MCF 10A (cell line): ENCODE data around the gene TMEM218. TPM values are rescaled to one million over a fixed set of nuclear protein-coding genes. Genes with fewer than 3 reads are reported as not detected.
A peak's percentile ranks its signal among the peaks of the same experiment; 100 is the strongest.

Experiments used
- BruUV-seq: library from RNA; stranded (reverse); fragments of 400-500 nt; replicated peaks from 2 replicates; lab custom pipeline; 2021; lab: Mats Ljungman, UMichigan
- CTCF ChIA-PET: fragments of 300-600 bp; sonication (Branson Sonifier 250); formaldehyde crosslinking; extraction: SDS; loops from one replicate; lab custom pipeline; 2021; ENCODE audit warnings: antibody characterized with exemption, inconsistent platforms; lab: Yijun Ruan, JAX
- POLR2A ChIA-PET: fragments of 300-600, 350-650 bp; sonication (Branson Sonifier 250); formaldehyde crosslinking; extraction: SDS; loops from one replicate; lab custom pipeline; 2020; ENCODE audit warnings: antibody characterized with exemption, inconsistent platforms; lab: Yijun Ruan, JAX
- DNase-seq: peaks from one replicate; pipeline ENCODE4 v3.0.0-alpha.2; 2018; ENCODE audit not compliant: unreplicated experiment
- H3K27ac Mint-ChIP-seq: one replicate; pipeline ENCODE4 v1.8.0; 2022; ENCODE audit warnings: mild to moderate bottlenecking, low read depth, mixed read lengths; ENCODE audit not compliant: unreplicated experiment
- H3K27me3 Mint-ChIP-seq: one replicate; pipeline ENCODE4 v1.8.0; 2022; ENCODE audit warnings: mixed read lengths; ENCODE audit not compliant: insufficient read depth, unreplicated experiment
- H3K36me3 Mint-ChIP-seq: one replicate; pipeline ENCODE4 v1.8.0; 2022; ENCODE audit warnings: mild to moderate bottlenecking, moderate library complexity, mixed read lengths; ENCODE audit not compliant: insufficient read depth, unreplicated experiment
- H3K4me1 Mint-ChIP-seq: one replicate; pipeline ENCODE4 v1.8.0; 2022; ENCODE audit warnings: mixed read lengths; ENCODE audit not compliant: insufficient read depth, unreplicated experiment
- H3K4me3 Mint-ChIP-seq: one replicate; pipeline ENCODE4 v1.8.0; 2022; ENCODE audit warnings: mild to moderate bottlenecking, moderate library complexity, mixed read lengths; ENCODE audit not compliant: unreplicated experiment
- H3K9me3 Mint-ChIP-seq: one replicate; pipeline ENCODE4 v1.8.0; 2022; ENCODE audit warnings: mixed read lengths; ENCODE audit not compliant: unreplicated experiment
- intact Hi-C: fragments of 100-400 bp; cut with micrococcal nuclease; formaldehyde crosslinking; loops from 2 replicates; pipeline ENCODE4 v1.14.1; 2022
- total RNA-seq: library from RNA; stranded (reverse); gene quantifications from 2 replicates; pipeline ENCODE4 v1.2.3, GENCODE V29; 2022
- TF ChIP-seq, protein P1 (sequence below): fragments of 200-600 bp; IDR thresholded peaks from one replicate; pipeline ENCODE4 v1.8.0; 2022; ENCODE audit warnings: antibody characterized with exemption, mild to moderate bottlenecking; ENCODE audit not compliant: unreplicated experiment

TMEM218 gene
- total RNA-seq, 1 experiment from 2014 or later = 21.1 TPM

DNA sequence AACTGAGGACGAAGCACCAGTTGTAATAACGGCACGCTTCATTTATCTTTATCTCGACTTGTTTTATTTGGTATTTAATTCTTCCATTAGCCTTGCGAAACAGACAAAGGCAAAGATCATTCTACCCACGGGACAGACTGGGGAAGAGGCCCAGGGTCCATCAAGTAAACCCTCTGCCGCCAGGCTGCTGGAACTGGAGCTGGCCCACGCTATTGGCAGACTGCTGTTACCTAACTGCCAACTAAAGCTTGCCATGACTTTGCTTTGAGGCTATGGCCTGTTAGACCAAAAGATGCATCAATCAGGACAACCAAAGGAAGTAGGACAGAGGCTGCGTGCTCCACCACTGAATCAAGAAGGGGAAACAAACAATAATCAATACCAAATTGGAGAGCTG, 780 bp upstream of the TMEM218 start:
- TF ChIP-seq, protein P1, sequence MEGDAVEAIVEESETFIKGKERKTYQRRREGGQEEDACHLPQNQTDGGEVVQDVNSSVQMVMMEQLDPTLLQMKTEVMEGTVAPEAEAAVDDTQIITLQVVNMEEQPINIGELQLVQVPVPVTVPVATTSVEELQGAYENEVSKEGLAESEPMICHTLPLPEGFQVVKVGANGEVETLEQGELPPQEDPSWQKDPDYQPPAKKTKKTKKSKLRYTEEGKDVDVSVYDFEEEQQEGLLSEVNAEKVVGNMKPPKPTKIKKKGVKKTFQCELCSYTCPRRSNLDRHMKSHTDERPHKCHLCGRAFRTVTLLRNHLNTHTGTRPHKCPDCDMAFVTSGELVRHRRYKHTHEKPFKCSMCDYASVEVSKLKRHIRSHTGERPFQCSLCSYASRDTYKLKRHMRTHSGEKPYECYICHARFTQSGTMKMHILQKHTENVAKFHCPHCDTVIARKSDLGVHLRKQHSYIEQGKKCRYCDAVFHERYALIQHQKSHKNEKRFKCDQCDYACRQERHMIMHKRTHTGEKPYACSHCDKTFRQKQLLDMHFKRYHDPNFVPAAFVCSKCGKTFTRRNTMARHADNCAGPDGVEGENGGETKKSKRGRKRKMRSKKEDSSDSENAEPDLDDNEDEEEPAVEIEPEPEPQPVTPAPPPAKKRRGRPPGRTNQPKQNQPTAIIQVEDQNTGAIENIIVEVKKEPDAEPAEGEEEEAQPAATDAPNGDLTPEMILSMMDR = no peak
- POLR2A ChIA-PET = interaction anchor here (0.6 to 2.9 kb wide), 18 partner anchors 9 to 895 kb away, joined by 3 to 15 read pairs (median 4); partner anchors contain the start of gene CCDC15
- H3K4me1 Mint-ChIP-seq = peaks cover 5% of the 10 kb centered on the region
- H3K4me3 Mint-ChIP-seq = peak overlapping the region; percentile 98
- TSS peak; percentile 85 for BruUV-seq
- no peak for DNase-seq
- peak overlapping the region; percentile 96 for H3K27ac Mint-ChIP-seq
- H3K36me3 Mint-ChIP-seq = no peaks in the 10 kb centered on the region
- no peaks in the 10 kb centered on the region for H3K27me3 Mint-ChIP-seq
- H3K9me3 Mint-ChIP-seq = peaks cover 8% of the 10 kb centered on the region
- intact Hi-C loops = loop anchor here (5.0 kb wide), 1 partner anchor 50 kb away; the partner anchor contains the start of gene SLC37A2
- CTCF ChIA-PET = interaction anchor here (0.6 to 4.6 kb wide), 12 partner anchors 12 to 319 kb away, joined by 3 to 37 read pairs (median 4); no protein-coding TSS in a partner anchor

DNA sequence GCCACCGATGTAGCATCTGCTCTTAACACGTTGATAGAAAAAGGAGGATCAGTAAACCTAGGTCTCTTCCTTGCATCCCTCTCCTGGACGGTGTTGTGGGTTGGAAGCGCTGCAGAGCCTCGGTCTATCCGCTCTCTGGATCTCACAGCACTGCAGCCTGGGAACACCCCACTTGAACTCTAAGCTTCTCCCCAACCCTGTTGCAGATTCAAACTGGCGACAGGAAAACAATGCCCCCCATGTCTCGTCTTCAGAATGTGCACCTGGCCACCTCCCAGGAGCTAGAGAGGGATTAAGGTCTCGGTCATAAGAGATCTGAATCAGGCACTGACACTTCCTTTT, 454 bp downstream of the TMEM218 start:
- intact Hi-C loops = loop anchor here (5.0 kb wide), 1 partner anchor 49 kb away; the partner anchor contains the start of gene SLC37A2
- peaks cover 8% of the 10 kb centered on the region for H3K9me3 Mint-ChIP-seq
- H3K27ac Mint-ChIP-seq = peak overlapping the region; percentile 96
- peak; percentile 21 for DNase-seq
- ChIA-PET CTCF (interaction anchor here (0.7 to 4.6 kb wide), 14 partner anchors 9 to 316 kb away, joined by 3 to 37 read pairs (median 6); partner anchors contain the start of gene SLC37A2), POLR2A (interaction anchor here (0.6 to 2.9 kb wide), 10 partner anchors 8 to 1158 kb away, joined by 3 to 15 read pairs (median 4); partner anchors contain the start of genes CCDC15, FOXRED1 and SRPRA)
- TF ChIP-seq, protein P1 = no peak
- peak overlapping the region; percentile 98 for H3K4me3 Mint-ChIP-seq
- no peaks in the 10 kb centered on the region for H3K27me3 Mint-ChIP-seq
- no peaks in the 10 kb centered on the region for H3K36me3 Mint-ChIP-seq
- peaks cover 8% of the 10 kb centered on the region for H3K4me1 Mint-ChIP-seq
- BruUV-seq = TSS peak; percentile 41

DNA sequence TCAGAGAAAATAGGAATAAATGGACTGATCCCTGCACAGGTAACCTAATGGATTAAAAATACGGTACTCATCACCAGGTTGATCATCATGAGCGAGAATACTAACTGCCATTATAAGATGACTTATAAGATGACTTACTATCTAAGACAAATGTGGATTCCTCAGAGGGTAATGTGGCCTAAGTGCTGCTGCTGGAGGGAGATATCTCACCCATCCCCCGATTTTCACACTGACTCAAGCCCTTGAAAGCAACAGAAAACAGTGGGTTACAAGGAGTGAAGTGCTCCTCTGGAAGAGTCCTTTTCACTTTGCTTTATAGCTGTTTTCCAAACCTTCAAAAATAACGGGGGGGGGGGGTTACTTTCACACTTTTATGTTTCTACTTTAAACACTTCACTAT, 920 bp downstream of the TMEM218 start:
- POLR2A ChIA-PET = interaction anchor here (0.6 to 2.9 kb wide), 11 partner anchors 8 to 1158 kb away, joined by 3 to 15 read pairs (median 4); partner anchors contain the start of genes CCDC15, FOXRED1 and SRPRA
- TF ChIP-seq, protein P1 = no peak
- no peak for DNase-seq
- Mint-ChIP-seq H3K4me1 (peaks cover 13% of the 10 kb centered on the region), H3K4me3 (peak overlapping the region; percentile 98), H3K9me3 (peaks cover 8% of the 10 kb centered on the region), H3K36me3 (peaks cover 3% of the 10 kb centered on the region), H3K27me3 (no peaks in the 10 kb centered on the region), H3K27ac (peak overlapping the region; percentile 96)
- CTCF ChIA-PET = interaction anchor here (0.8 to 4.6 kb wide), 9 partner anchors 19 to 295 kb away, joined by 3 to 37 read pairs (median 6); partner anchors contain the start of gene SLC37A2
- no TSS peak for BruUV-seq
- intact Hi-C loops = loop anchor here (5.0 kb wide), 1 partner anchor 48 kb away; the partner anchor contains the start of gene SLC37A2

DNA sequence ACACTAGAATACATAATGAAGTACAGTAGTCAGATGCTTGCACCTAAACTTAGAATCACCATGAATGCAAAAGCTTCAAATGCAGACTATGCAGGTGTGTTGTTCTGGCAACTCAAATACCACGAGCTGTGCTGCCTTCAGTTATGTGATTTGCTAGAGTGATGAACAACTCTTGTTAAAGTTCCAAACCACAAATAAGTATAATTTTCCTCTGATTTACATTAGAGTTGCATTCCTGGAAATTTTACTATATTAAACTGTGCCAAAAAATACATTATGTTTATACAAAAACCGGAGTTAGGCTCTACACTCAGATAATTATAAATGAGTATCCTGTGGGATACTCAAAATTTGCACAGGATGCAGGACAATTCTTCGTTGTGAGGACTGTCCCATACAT, 3.0 kb downstream of the TMEM218 start:
- no peak for DNase-seq
- Mint-ChIP-seq H3K36me3 (peaks cover 7% of the 10 kb centered on the region), H3K4me1 (peaks cover 16% of the 10 kb centered on the region), H3K27me3 (no peaks in the 10 kb centered on the region), H3K9me3 (peaks cover 8% of the 10 kb centered on the region), H3K27ac (no peak overlapping the region), H3K4me3 (no peak overlapping the region)
- TF ChIP-seq, protein P1 = no peak
- intact Hi-C loops = no loop called here
- POLR2A ChIA-PET = interaction anchor here (1.0 to 2.2 kb wide), 2 partner anchors 9 to 23 kb away, joined by 3 to 4 read pairs; no protein-coding TSS in a partner anchor
- CTCF ChIA-PET = interaction anchor here (1.5 kb wide), 1 partner anchor 18 kb away, joined by 5 read pairs; no protein-coding TSS in a partner anchor
- BruUV-seq = no TSS peak
